Activated CD8-positive, alpha-beta memory T cell treated with anti-CD3 and anti-CD28 coated beads for 4 hours (primary cell): ENCODE results near the gene DPAGT1.
"Not testable (repeated sequence)": the region's sequence is repeated elsewhere in the genome, so short reads cannot be mapped to it uniquely, and the experiment has no call there.

Experiments
- DNase-seq, 2 donors: peaks; one replicate each; pipeline ENCODE4 v3.0.0-alpha.2; 2020; ENCODE audit warnings: low read depth in 2 of 2

The DPAGT1 gene

DNA sequence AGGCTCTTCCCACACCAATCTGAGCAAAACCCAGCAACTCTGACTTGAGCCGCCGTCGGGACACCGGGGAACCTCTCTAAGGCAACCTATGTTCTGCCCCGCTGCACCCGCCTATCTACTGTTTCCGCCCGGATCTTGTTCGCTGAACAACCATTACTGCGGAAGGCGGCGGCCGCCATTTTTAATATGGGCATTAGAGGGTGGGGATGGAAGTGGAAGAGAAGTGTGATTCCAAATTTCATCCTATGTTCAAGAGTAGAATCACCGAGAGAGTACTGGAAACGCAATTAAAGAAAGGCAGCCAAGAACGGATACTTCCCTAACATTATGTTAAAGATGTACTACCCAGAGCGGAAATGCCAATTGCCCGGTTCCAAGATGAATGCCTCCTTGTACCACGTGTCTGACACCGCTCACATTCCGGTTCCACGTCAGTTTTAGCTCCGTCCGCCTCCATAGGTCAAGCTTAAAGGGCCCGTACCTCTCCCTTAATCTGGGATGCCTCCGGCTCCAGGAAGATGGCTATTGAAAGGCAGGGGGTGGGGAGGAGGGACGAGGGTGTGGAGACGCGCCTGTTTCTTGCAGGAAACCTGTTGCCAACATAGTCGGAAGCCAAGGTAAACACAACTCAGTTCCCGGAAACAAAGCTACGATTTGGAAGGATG, at the start of gene DPAGT1:
DPAGT1 (minus strand) TSS at position 95 of the 665 bp plus-strand sequence. CDS start 198 bp downstream, outside the sequence.
- peak; percentile 70 to 76 for DNase-seq

DNA sequence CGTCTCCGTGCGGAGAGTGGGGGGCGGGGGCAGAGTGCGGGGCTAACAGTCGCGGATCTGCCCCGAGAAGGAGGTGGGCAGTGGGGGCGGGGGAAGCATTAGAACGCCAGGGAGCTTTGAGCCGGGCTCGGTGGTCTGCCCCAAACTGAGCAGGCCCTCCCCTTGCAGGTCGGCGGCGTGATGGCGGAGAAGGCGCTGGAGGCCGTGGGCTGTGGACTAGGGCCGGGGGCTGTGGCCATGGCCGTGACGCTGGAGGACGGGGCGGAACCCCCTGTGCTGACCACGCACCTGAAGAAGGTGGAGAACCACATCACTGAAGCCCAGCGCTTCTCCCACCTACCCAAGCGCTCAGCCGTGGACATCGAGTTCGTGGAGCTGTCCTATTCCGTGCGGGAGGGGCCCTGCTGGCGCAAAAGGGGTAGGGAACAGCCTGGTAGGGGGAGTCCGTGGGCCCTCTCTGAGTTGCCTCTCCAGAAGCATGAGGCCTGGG, 48.2 kb upstream of the DPAGT1 start:
- no peak for DNase-seq

DNA sequence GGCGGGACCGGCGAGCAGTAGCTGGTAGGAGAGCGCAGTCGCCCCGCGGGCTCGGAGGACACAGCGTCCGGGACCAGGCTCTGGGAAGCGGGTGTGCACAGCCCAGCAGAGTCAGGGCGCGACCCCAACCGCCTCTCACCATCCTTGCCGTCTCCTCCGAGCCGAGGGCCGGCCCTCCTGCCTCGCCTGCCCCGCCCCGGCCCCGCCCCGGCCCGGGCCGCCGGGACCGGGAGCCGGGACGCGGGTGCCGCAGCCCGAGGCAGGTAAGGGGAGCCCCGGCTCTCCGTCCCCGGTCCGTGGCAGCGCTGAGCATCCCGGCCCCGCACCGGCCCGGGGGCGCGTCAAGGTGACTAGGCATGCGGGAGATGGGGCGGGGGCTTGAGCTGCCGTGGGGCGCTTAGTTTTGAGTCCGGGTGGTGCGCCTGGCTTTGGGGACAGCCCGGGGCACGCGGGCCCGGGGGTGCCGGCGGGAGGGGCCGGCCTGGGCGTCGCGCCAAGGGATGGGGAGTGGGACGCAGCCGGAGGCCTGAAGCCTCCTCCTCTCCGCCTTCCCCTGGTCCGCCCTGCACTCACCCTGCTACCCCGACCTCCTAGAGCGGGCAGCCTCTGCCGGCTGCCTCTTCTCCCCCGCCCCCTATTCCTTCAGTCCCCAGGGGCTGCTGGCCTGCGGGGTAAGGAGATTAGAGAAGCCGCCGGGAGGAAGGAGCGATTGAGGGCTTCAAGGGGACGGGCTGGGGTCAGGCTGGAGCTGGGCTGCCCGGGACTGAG, 47.5 kb upstream of the DPAGT1 start, which contains the start of gene ABCG4:
ABCG4 (plus strand) TSS at position 35 of the 768 bp plus-strand sequence. CDS start 914 bp downstream, outside the sequence.
- no peak for DNase-seq

- no peak for DNase-seq
These were observed 47.0 kb upstream of the DPAGT1 start for GRCh38 chr11:119148720-119149017.

DNA sequence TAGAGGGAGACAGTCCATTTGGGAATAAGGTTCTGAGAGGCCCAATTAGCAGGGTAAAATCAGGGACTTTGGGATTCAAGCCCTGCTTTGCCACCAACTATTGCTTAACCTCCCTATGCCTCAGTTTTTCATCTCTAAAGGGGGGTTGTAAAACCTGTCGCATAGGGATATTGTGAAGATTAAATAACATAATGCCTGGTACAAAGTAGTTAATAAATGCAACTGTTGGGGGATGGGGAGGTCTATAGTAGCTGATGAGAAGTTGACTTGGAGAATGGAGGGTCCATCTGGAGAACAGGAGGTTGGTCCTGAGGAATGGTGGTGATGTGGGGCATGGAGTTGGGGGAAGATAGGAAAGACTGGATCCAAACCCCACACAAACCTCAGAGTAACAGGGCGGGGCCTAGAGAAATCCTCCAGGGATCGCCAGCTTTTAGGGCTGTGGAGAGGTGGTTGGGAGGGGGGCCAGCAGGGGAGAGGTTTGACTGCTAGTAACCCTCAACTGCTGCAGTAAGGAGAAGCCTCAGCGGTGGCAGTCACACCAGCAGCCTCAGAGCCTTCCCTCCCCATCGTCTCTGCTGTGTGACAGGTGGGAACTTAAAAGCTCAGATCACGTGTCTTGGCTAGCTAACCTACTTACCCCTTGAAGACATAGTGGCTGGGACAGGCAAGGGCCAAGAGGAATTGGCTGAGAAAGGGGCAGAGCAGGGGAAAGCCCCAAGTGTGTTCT, 46.1 kb upstream of the DPAGT1 start:
- no peak for DNase-seq

DNA sequence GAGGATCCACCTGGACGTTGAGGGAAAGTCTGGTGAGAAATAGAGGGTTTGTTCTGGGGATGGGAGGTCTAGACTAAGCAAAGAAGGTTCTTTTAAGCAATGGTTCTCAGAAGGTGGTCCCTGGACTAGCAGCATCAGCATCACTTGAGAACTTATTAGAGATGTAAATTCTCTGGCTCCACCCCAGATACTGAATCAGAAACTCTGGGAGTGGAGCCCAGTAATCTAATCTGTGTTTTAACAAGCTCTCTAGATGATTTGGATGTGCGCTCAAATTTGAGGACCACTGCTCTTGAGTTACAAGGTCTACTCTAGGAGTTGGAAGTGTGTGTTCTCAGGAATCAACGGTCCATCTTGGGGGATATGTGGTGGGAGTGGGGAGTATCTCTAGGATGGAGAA, 43.9 kb upstream of the DPAGT1 start:
- no peak for DNase-seq

DNA sequence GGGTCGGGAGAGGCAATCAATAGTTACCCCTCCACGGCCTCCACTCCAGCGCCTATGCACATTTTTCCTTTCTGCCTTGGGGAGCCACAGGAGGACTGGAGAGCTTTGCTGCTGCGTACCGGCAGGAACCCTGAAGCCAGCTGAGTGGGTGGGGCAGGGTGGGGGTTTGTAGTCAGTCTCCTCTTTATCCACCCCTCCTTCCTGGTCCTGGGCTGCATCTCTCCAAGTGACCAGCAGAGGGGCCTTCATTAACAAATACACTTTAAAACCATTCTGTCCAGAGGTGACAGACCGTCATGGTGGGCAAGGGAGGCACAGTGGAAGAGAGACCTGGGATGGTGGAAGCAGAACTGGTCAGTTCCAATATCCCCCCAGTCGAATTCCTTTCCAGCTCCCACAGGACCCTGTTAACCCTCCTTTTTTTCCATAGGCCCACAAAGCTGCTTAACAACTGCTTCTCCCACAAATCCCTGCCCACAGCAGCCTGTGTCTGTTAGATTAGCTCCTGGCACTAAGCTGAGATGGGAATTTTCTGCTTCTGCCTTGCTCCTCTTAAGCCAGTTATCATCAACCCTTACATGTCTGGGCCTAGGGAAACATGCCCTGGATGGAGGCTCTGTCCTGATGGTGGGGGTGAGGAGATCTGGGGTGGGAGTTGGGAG, 43.3 kb upstream of the DPAGT1 start:
- DNase-seq, result no peak

DNA sequence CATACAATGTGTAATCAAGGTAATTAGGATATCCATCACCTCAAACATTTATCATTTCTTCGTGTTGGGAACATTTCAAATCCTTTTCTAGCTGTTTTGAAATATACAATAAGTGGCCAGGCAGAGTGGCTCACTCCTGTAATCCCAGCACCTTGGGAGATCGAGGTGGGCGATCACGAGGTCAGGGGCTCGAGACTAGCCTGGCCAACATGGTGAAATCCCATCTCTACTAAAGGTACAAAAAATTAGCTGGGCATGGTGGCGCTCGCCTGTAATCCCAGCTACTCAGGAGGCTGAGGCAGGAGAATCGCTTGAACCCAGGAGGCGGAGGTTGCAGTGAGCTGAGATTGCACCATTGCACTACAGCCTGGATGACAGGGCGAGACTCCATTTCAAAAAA, 37.6 kb upstream of the DPAGT1 start:
- not testable (repeated sequence) for DNase-seq

GRCh38 chr11:119134389-119134978, 32.8 kb upstream of the DPAGT1 start:
- DNase-seq, result no peak

- DNase-seq, result no peak
These were observed 29.0 kb upstream of the DPAGT1 start for GRCh38 chr11:119130662-119131061.

DNA sequence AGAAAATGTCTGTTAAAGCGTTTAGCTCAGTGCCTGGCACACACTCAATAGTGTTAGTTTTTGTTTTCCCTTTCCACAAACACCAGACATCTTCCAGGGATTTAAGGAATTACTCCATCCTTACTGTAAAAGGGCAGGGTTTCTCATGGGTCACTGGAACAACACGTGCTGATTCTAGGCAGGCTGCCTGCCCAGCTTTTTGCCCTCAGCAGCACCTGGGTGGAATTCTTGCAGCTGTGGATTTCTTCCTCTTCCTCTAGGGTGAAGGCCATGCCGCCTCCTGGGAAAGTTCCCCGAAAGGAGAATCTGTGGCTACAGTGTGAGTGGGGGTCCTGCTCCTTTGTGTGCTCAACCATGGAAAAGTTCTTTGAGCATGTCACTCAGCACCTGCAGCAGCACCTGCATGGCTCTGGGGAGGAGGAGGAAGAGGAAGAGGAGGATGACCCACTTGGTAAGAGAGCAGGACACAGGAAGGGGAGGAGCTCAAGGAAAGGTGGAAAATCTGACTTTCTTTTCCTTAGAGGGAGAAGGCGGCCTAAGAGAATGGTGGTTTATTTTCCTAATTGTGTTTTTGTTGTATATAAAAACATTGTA, 25.1 kb upstream of the DPAGT1 start:
- DNase-seq, result no peak

DNA sequence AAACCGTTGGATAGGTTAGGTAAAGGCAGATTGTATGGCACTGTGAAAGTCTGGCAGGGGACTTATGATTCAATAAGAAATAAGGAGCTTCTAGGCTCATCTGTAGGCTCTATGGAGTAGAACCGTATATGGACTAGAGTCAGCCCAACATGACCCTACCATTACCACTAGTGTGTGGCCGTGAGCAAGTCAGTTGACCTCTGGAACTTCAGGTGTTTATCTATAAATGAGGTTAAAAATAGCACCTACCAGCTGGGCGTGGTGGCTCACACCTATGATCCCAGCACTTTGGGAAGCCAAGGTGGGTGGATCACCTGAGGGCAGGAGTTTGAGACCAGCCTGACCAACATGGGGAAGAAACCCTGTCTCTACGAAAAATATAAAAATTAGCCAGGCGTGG, 24.2 kb upstream of the DPAGT1 start:
- no peak for DNase-seq

DNA sequence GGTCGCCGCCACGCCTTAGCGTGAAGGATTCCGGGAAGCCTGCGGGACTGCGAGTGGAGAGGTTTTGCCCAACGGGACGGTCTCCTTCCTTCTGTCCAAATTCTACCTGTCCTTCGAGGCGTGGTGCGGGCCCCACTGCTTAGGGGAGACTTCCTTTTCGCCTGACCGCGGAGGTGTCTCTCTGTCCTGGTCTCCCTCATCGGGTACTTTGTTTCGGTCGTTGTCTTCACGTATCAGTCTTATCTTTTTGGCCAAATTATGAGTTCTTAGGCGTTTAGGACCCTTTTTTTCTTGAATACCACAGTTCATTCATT, 20.1 kb upstream of the DPAGT1 start:
- DNase-seq, result no peak

- peak; percentile 99 to 100 for DNase-seq
These were observed 19.6 kb upstream of the DPAGT1 start, which contains the start of gene HINFP for GRCh38 chr11:119121008-119121810. Gene HINFP (plus strand): TSS chr11:119121580. CDS start chr11:119126945, 5,365 bp downstream.

DNA sequence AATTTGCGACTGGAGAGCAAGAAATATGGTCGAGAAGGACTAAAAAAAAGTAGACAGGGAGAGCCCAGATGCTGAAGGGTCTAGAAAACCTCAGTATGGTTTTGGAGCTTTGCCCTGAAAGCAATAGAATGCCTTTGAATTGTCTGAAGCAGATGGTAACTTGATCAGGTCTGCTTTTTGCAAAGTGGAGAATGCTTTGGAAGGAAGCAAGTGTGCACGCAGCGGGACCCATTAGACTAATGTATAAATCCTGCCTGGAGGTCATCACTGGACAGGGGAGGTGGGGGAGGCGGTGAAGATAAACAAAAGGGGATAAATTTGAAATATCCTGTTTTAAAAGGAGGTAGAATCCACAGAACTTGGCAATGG, 19.0 kb upstream of the DPAGT1 start:
- no peak for DNase-seq

DNA sequence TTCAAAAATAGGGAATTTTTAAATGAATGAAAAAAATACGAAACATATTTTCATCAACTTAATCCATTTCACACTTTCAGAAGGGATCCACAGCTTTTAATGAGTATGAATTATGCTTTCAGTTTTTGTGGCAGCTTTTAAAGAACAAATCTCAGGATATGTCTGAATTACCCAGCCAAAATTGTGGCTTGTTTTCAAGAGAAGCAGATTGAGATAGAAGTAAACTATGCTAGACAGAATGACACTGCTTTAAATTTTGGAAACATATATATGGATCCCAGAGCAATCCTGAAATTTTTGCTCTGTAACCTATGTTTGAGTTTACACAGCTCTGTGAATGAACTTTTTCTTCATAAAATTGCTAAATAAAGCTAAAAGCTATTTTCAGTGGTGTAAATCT, 17.3 kb upstream of the DPAGT1 start:
- no peak for DNase-seq

DNA sequence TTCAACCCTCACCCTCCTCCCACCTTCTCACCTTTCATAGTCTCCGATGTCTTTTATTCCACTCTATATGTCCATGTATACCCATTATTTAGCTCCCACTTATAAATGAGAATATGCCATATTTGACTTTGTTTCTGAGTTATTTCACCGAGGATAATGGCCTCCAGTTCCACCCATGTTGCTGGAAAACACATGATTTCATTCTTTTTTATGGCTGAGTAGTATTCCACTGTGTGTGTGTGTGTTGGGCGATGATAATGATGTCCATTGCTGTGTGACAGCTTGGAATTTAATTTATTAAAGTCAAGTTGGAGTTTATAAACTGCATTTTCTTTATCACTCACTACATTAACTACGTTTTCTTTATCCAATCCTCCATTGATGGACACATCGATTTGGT, 16.6 kb upstream of the DPAGT1 start:
- no peak for DNase-seq

DNA sequence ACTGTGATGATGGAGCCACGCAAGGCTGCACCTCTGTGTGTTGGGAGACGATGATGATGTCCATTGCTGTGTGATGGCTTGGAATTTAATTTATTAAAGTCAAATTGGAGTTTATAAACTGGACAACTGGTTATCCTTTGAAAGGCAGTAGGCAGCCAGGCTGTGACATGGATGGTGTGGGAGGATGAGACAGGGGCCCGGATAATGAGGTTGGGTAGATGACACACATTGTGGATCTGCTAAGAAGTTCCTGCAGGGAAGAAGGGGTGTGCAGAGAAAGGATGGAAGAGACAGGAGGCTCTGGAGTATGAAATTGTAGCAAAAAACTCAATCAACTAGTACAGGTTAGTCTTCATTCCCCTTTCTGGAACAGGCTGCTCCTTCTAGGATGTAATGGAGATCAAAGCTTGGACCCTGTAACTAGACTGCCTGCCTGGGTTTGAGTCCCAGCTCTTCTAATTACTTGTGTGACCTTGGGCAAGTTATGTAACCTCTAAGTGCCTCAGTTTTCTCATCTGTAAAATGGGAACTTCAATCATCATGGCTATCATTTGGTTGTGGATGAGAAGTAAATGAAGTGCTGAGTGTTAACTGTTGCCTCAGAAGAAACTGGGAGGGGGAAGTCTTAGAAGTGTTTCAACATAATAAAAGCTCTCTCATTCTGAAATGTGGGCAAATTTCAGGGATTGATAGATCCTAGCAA, 15.5 kb upstream of the DPAGT1 start:
- no peak for DNase-seq

- no peak for DNase-seq
These were observed 14.9 kb upstream of the DPAGT1 start for GRCh38 chr11:119116601-119117000.

GRCh38 chr11:119116235-119116594, 14.6 kb upstream of the DPAGT1 start:
- no peak for DNase-seq
